GM13976 (cell line): ENCODE results near the gene IER3.

Experiments
- DNase-seq: peaks from one replicate; pipeline ENCODE4 v3.0.0; 2012; ENCODE audit warnings: low spot score
- CTCF ChIP-seq: IDR thresholded peaks from 2 replicates; pipeline ENCODE4 v1.5.1; 2012; ENCODE audit warnings: borderline replicate concordance, mild to moderate bottlenecking; ENCODE audit not compliant: insufficient read depth; ENCODE audit errors: extremely low read depth, missing control alignments, control extremely low read depth
- in situ Hi-C: fragments of 300-500 bp; cut with MboI; formaldehyde crosslinking; loops from one replicate; pipeline ENCODE4 v1.12.0; 2022; ENCODE audit warnings: low sequenced_read_pairs, mixed read lengths, inconsistent platforms; ENCODE audit not compliant: unreplicated experiment

The IER3 gene

GRCh38 chr6:30782425-30783014 is 38.2 kb upstream of the IER3 start:
- no peak for DNase-seq
- in situ Hi-C loops = no loop called here
- TF ChIP-seq CTCF = no peak

- in situ Hi-C loops = no loop called here
- peak; percentile 34 for DNase-seq
- TF ChIP-seq CTCF = no peak
Observed at GRCh38 chr6:30781743-30782424, 37.5 kb upstream of the IER3 start.

- no peak for TF ChIP-seq CTCF
- no peak for DNase-seq
- in situ Hi-C loops = no loop called here
Observed at GRCh38 chr6:30781395-30781742, 37.0 kb upstream of the IER3 start.

- in situ Hi-C loops = no loop called here
- no peak for TF ChIP-seq CTCF
Observed at GRCh38 chr6:30780642-30780920, 36.2 kb upstream of the IER3 start.

GRCh38 chr6:30779850-30780641 is 35.7 kb upstream of the IER3 start:
- in situ Hi-C loops = no loop called here
- no peak for DNase-seq
- TF ChIP-seq CTCF = no peak

More at GRCh38 chr6:30780642-30780920, 36.2 kb upstream of the IER3 start:
- DNase-seq = no peak

GRCh38 chr6:30778001-30778635 is 33.8 kb upstream of the IER3 start:
- DNase-seq = no peak
- in situ Hi-C loops = no loop called here
- no peak for TF ChIP-seq CTCF
